ENCODE data around the gene CCNJ. TPM values are rescaled to one million over a fixed set of nuclear protein-coding genes. Genes with fewer than 3 reads are reported as not detected.

The CCNJ gene
- total RNA-seq, 1 experiment from 2014 or later, result 36.8 TPM

- no peaks in the 10 kb centered on the region for H3K23me2 ChIP-seq (ENCODE audit: insufficient read length, low read depth, low read length, poor library complexity, severe bottlenecking)
- no peaks in the 10 kb centered on the region for H3K79me2 ChIP-seq (ENCODE audit: insufficient read depth, low read length)
- H2BK20ac ChIP-seq (ENCODE audit: low read depth, low read length, poor library complexity, severe bottlenecking), result no peak overlapping the region
- no peaks in the 10 kb centered on the region for H3K27me3 ChIP-seq (ENCODE audit: insufficient read depth, low read length)
- H3K14ac ChIP-seq (ENCODE audit: insufficient read depth, low read length), result no peak overlapping the region; the same call in 1 of the 2 replicates
- H2BK12ac ChIP-seq (ENCODE audit: insufficient read length, low read depth, low read length), result no peak overlapping the region
- H3K4me1 Mint-ChIP-seq, result no peaks in the 10 kb centered on the region
- no peak overlapping the region for H3K4me3 Mint-ChIP-seq
- H3K27me3 Mint-ChIP-seq (ENCODE audit: low read depth), result no peaks in the 10 kb centered on the region; the same call in 1 of the 2 replicates
- no peaks in the 10 kb centered on the region for H3K4me1 ChIP-seq (ENCODE audit: insufficient read depth, low read length)
- no peaks in the 10 kb centered on the region for H3K36me3 Mint-ChIP-seq (ENCODE audit: insufficient read depth in 1 of 3, low read depth in 3 of 3)
- TF ChIP-seq CTCF (conservative IDR thresholded peaks at IDR 0.05), result no peak
- no peak overlapping the region for H2BK120ac ChIP-seq (ENCODE audit: low read depth, low read length, poor library complexity, severe bottlenecking)
- no peak overlapping the region for H3K56ac ChIP-seq (ENCODE audit: insufficient read length, low read depth, low read length)
- no peak overlapping the region for H3K4ac ChIP-seq (ENCODE audit: low read depth, low read length)
- H4K5ac ChIP-seq (ENCODE audit: insufficient read length, low read depth, low read length), result no peak overlapping the region
- H2AFZ ChIP-seq (ENCODE audit: low read length), result no peak overlapping the region
- H3K79me1 ChIP-seq (ENCODE audit: insufficient read depth, low read depth, low read length, poor library complexity, severe bottlenecking), result no peaks in the 10 kb centered on the region
- H3K27ac Mint-ChIP-seq, result no peak overlapping the region
- H3K9me3 Mint-ChIP-seq, result no peaks in the 10 kb centered on the region
- H2BK5ac ChIP-seq (ENCODE audit: insufficient read length, low read length), result no peak overlapping the region
- H3K4me2 ChIP-seq (ENCODE audit: insufficient read depth, insufficient read length, low read length), result no peak overlapping the region
- H3K23ac ChIP-seq (ENCODE audit: insufficient read length, low read depth, low read length), result no peak overlapping the region
- no peak overlapping the region for H4K8ac ChIP-seq (replicated peaks; ENCODE audit: insufficient read length, low read depth, low read length)
- H3K9me3 ChIP-seq (ENCODE audit: control insufficient read depth, low read depth, low read length), result no peaks in the 10 kb centered on the region
- H3K9ac ChIP-seq (ENCODE audit: extremely low read depth, insufficient read length, low read length), result no peak overlapping the region
- no peaks in the 10 kb centered on the region for H4K20me1 ChIP-seq (ENCODE audit: control insufficient read depth, insufficient read depth, insufficient read length)
- no peak for DNase-seq
- H3K27ac ChIP-seq (ENCODE audit: insufficient read length, low read depth, low read length), result no peak overlapping the region
- H4K91ac ChIP-seq (ENCODE audit: insufficient read length, low read depth, low read length), result no peak overlapping the region
- H2BK15ac ChIP-seq (ENCODE audit: low read depth, low read length), result no peak overlapping the region
- H3T11ph ChIP-seq (ENCODE audit: low read length), result no peak overlapping the region
- WGBS (ENCODE audit: extremely low coverage, insufficient read length, low lambda C conversion rate), result no CpG with 5 or more reads among the region's 3 CpGs
- H2AK5ac ChIP-seq (ENCODE audit: insufficient read length, low read length), result no peak overlapping the region
- no peak overlapping the region for H3K18ac ChIP-seq (ENCODE audit: insufficient read length, low read depth, low read length)
Observed at GRCh38 chr10:96097865-96098264, 54.5 kb downstream of the CCNJ start.

Measured in H9 (cell line).